Astrocyte of the hippocampus (primary cell): ENCODE data around the gene SARNP.

Experiments used
- DNase-seq: peaks from one replicate; pipeline ENCODE4 v3.0.0; 2011; ENCODE audit warnings: low read depth, low spot score

SARNP gene

GRCh38 chr12:55707841-55708694 lies 109.5 kb downstream of the SARNP start, which contains the start of gene ITGA7:
ITGA7 (minus strand) TSS chr12:55707904; CDS start chr12:55707682, 222 bp downstream.
- DNase-seq: peak; percentile 83
